Muscle of arm (tissue), 14 donors: Measurements from ENCODE around the gene CLUH. TPM values are rescaled to one million over a fixed set of nuclear protein-coding genes. Genes with fewer than 3 reads are reported as not detected.

Experiments used
- DNase-seq: peaks from one replicate; pipeline ENCODE4 v3.0.0-alpha.2; 2013
- long read RNA-seq, 11 donors: transcript quantifications; one replicate each; lab custom pipeline, GENCODE V29; 2026
- polyA plus RNA-seq, 12 donors: library from polyadenylated mRNA; unstranded; fragments of 120-200 nt; gene quantifications; one replicate each; pipeline ENCODE4 v1.2.1, GENCODE V29; 2013; ENCODE audit not compliant: insufficient read length in 12 of 12

The CLUH gene
- polyA plus RNA-seq, result 10 to 100 TPM in 11 of 12 donors, not detected in 1; 32.6 to 57.7 (median 38.1) TPM
- long read RNA-seq, donor 1, partial matches to known transcripts, result 0 of 2 reads
- long read RNA-seq, donor 1, other reads (novel, unspliced or antisense), result 0 of 2 reads
- long read RNA-seq, donor 2, partial matches to known transcripts, result 15 of 15 reads
- long read RNA-seq, donor 2, other reads (novel, unspliced or antisense), result 0 of 15 reads
- long read RNA-seq, donor 3, result 0 reads
- long read RNA-seq, donor 4, result 0 reads
- long read RNA-seq, donor 5, result 0 reads
- long read RNA-seq, donor 6, result 0 reads
- long read RNA-seq, donor 7, result 0 reads
- long read RNA-seq, donor 8, result 0 reads
- long read RNA-seq, donor 9, result 0 reads
- long read RNA-seq, donor 10, result 0 reads
- long read RNA-seq, donor 11, partial matches to known transcripts, result 7 of 7 reads
- long read RNA-seq, donor 11, other reads (novel, unspliced or antisense), result 0 of 7 reads

GRCh38 chr17:2711608-2712299, at the start of gene CLUH:
Gene CLUH (minus strand): TSS chr17:2711764. CDS start chr17:2711661, 103 bp downstream.
- peak; percentile 97 for DNase-seq

- no peak for DNase-seq
These were observed 47.3 kb upstream of the CLUH start for GRCh38 chr17:2758870-2759269.

GRCh38 chr17:2755891-2756724, 44.5 kb upstream of the CLUH start:
- no peak for DNase-seq

- DNase-seq, result no peak
These were observed 39.9 kb upstream of the CLUH start for GRCh38 chr17:2751491-2751890.

GRCh38 chr17:2750721-2751120, 39.2 kb upstream of the CLUH start:
- DNase-seq, result no peak

GRCh38 chr17:2749784-2750181, 38.2 kb upstream of the CLUH start:
- DNase-seq, result peak; percentile 70

GRCh38 chr17:2749058-2749783, 37.7 kb upstream of the CLUH start, which contains the start of gene CCDC92B:
Gene CCDC92B (minus strand): TSS chr17:2749652. CDS start chr17:2735145, 14,507 bp downstream.
- DNase-seq, result no peak

GRCh38 chr17:2745317-2746037, 33.9 kb upstream of the CLUH start:
- DNase-seq, result peak; percentile 90

GRCh38 chr17:2737693-2738092, 26.1 kb upstream of the CLUH start:
- DNase-seq, result no peak

GRCh38 chr17:2736956-2737355, 25.4 kb upstream of the CLUH start:
- no peak for DNase-seq

- DNase-seq, result no peak
These were observed 24.3 kb upstream of the CLUH start for GRCh38 chr17:2735896-2736295.

- DNase-seq, result no peak
These were observed 23.4 kb upstream of the CLUH start for GRCh38 chr17:2734939-2735338.

- DNase-seq, result no peak
These were observed 20.2 kb upstream of the CLUH start for GRCh38 chr17:2731807-2732206.

GRCh38 chr17:2730764-2731353, 19.3 kb upstream of the CLUH start:
- DNase-seq, result no peak

- DNase-seq, result peak; percentile 35
These were observed 13.2 kb upstream of the CLUH start for GRCh38 chr17:2724784-2725164.

- DNase-seq, result peak; percentile 45
These were observed 12.6 kb upstream of the CLUH start for GRCh38 chr17:2723997-2724783.

GRCh38 chr17:2723505-2723996, 12.0 kb upstream of the CLUH start:
- no peak for DNase-seq

- DNase-seq, result no peak
These were observed 11.0 kb upstream of the CLUH start for GRCh38 chr17:2722611-2723010.

- DNase-seq, result no peak
These were observed 10.0 kb upstream of the CLUH start for GRCh38 chr17:2721603-2722002.
